Stomach (tissue), 4 donors: ENCODE measurements around the gene ATG13.

ENCODE experiments used
- EP300 ChIP-seq: sonication (generic); formaldehyde crosslinking; IDR thresholded peaks from one replicate; pipeline ENCODE4 v1.6.1; 2017; ENCODE audit warnings: antibody characterized with exemption
- POLR2A ChIP-seq, 4 donors: fragments of 450-650 bp; IDR thresholded peaks; one replicate each; pipeline ENCODE4 v1.6.1; 2016; ENCODE audit warnings: antibody characterized with exemption in 4 of 4, control low read depth in 2 of 4, mild to moderate bottlenecking in 1 of 4, moderate library complexity in 1 of 4
- POLR2AphosphoS5 ChIP-seq, 3 donors: sonication (generic); formaldehyde crosslinking; IDR thresholded peaks; one replicate each; pipeline ENCODE4 v1.6.1; 2016; ENCODE audit warnings: antibody characterized with exemption in 3 of 3
- TF ChIP-seq, protein P1 (sequence below), 7 experiments: fragments of 450-650 bp in 4 of 7; fragments of 200-600 bp in 3 of 7; sonication (generic) in 3 of 7; IDR thresholded peaks; one replicate each; pipeline ENCODE4 v1.5.1; 2016 to 2019; ENCODE audit warnings: antibody characterized with exemption in 7 of 7, control low read depth in 2 of 7, mild to moderate bottlenecking in 1 of 7

DNA sequence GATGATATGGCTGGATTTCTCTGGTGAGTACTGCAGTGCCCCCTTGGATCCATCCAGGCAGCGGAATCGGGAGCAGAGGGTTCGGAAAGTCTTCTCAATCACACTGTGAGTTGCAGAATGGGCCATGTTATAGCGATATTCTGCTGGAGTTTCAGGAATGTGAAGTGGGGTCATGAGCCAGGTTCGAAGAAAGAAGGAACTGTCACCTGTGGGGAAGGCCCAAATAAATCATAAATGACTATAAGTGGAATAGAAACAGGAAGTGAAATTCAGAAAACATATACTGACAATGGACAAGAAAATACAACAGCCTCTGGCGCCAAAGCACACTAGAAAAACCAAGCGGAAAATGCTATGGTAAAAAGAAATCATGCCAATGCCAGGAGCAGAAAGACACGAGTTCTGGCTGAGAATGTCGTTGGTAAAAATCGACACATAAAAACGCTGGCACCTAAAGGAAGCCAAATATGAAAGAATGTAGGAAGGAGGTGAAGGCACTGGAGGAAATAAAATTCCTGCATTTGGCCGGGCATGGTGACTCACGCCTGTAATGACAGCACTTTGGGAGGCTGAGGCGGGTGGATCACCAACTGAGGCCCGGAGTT, 13.5 kb upstream of the ATG13 start:
- TF ChIP-seq, protein P1, sequence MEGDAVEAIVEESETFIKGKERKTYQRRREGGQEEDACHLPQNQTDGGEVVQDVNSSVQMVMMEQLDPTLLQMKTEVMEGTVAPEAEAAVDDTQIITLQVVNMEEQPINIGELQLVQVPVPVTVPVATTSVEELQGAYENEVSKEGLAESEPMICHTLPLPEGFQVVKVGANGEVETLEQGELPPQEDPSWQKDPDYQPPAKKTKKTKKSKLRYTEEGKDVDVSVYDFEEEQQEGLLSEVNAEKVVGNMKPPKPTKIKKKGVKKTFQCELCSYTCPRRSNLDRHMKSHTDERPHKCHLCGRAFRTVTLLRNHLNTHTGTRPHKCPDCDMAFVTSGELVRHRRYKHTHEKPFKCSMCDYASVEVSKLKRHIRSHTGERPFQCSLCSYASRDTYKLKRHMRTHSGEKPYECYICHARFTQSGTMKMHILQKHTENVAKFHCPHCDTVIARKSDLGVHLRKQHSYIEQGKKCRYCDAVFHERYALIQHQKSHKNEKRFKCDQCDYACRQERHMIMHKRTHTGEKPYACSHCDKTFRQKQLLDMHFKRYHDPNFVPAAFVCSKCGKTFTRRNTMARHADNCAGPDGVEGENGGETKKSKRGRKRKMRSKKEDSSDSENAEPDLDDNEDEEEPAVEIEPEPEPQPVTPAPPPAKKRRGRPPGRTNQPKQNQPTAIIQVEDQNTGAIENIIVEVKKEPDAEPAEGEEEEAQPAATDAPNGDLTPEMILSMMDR (IDR thresholded peaks at IDR 0.05), result no peak
- TF ChIP-seq POLR2AphosphoS5 (IDR thresholded peaks at IDR 0.05) (no peak), POLR2A (IDR thresholded peaks at IDR 0.05) (no peak), EP300 (no peak)
